Neural crest cell (in vitro differentiated cells): Measurements from ENCODE around the gene FBXL17. TPM values are rescaled to one million over a fixed set of nuclear protein-coding genes. Genes with fewer than 3 reads are reported as not detected.

Experiments
- DNase-seq: peaks from one replicate; pipeline ENCODE4 v3.0.0; 2021; ENCODE audit warnings: low read depth, mixed read lengths, low spot score
- H3K27ac Mint-ChIP-seq: one replicate; pipeline ENCODE4 v1.8.0; 2021; ENCODE audit warnings: mild to moderate bottlenecking, mixed read lengths; ENCODE audit not compliant: unreplicated experiment
- H3K27me3 Mint-ChIP-seq: 2 replicates; pipeline ENCODE4 v1.8.0; 2021; ENCODE audit warnings: low read depth, mild to moderate bottlenecking, mixed read lengths
- H3K36me3 Mint-ChIP-seq: 2 replicates; pipeline ENCODE4 v1.8.0; 2021; ENCODE audit warnings: low read depth, mild to moderate bottlenecking, mixed read lengths
- H3K4me1 Mint-ChIP-seq: 2 replicates; pipeline ENCODE4 v1.8.0; 2021; ENCODE audit warnings: mixed read lengths
- H3K4me3 Mint-ChIP-seq: one replicate; pipeline ENCODE4 v1.8.0; 2021; ENCODE audit warnings: mild to moderate bottlenecking, mixed read lengths
- H3K9me3 Mint-ChIP-seq: 2 replicates; pipeline ENCODE4 v1.8.0; 2021; ENCODE audit warnings: mixed read lengths
- total RNA-seq: library from RNA; stranded (reverse); gene quantifications from 2 replicates; pipeline ENCODE4 v1.2.1, GENCODE V29; 2021
- TF ChIP-seq, protein P1 (sequence below): fragments of 200-600 bp; sonication (generic); conservative IDR thresholded peaks from 2 replicates; pipeline ENCODE4 v1.5.0; 2021; ENCODE audit warnings: antibody characterized with exemption, mild to moderate bottlenecking

Gene FBXL17
- total RNA-seq, 1 donor from 2014 or later = 17.8 TPM

DNA sequence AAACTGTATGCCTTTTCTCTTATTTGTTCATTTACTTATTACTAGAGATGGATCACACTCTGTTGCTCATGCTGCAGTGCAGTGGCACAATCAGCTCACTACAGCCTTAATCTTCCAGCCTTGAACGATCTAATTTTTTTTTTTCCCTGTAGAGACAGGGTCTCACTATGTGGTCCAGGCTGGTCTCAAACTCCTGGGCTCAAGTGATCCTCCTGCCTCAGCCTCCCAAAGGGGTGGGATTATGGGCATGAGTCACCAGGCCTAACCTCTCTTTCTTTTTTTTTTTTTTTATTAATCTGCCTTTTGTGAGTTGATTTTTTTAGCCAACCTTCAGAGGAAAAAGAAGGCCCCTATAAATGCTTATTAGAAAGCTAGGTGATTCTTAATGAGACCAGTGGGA lies 303.0 kb downstream of the FBXL17 start:
- peaks cover 13% of the 10 kb centered on the region for H3K4me1 Mint-ChIP-seq
- no peak for DNase-seq
- peaks cover 3% of the 10 kb centered on the region for H3K9me3 Mint-ChIP-seq
- no peak overlapping the region for H3K4me3 Mint-ChIP-seq
- H3K36me3 Mint-ChIP-seq = peaks cover 6% of the 10 kb centered on the region
- TF ChIP-seq, protein P1, sequence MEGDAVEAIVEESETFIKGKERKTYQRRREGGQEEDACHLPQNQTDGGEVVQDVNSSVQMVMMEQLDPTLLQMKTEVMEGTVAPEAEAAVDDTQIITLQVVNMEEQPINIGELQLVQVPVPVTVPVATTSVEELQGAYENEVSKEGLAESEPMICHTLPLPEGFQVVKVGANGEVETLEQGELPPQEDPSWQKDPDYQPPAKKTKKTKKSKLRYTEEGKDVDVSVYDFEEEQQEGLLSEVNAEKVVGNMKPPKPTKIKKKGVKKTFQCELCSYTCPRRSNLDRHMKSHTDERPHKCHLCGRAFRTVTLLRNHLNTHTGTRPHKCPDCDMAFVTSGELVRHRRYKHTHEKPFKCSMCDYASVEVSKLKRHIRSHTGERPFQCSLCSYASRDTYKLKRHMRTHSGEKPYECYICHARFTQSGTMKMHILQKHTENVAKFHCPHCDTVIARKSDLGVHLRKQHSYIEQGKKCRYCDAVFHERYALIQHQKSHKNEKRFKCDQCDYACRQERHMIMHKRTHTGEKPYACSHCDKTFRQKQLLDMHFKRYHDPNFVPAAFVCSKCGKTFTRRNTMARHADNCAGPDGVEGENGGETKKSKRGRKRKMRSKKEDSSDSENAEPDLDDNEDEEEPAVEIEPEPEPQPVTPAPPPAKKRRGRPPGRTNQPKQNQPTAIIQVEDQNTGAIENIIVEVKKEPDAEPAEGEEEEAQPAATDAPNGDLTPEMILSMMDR = no peak
- H3K27me3 Mint-ChIP-seq = no peaks in the 10 kb centered on the region
- H3K27ac Mint-ChIP-seq = no peak overlapping the region

DNA sequence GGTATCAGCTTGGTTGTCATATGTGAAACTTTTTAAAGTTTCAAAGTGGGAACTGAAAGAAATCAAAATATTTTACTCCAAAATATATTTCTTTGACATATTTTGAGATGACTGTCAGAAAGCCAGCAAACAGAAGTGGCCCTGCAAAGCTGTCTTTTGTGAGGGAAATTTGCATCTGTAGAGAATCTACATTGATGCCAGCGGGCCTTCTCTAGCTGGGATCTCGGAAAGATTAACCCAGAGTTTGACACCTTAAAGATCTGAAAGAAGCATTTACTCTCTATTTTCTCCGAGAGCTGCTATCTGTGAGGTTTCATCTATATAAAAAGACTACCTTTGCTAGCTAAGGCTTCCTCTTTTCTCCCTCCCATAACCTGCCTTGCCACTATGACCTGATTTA lies 303.6 kb downstream of the FBXL17 start:
- H3K27ac Mint-ChIP-seq = no peak overlapping the region
- no peak overlapping the region for H3K4me3 Mint-ChIP-seq
- peaks cover 9% of the 10 kb centered on the region for H3K36me3 Mint-ChIP-seq
- DNase-seq = no peak
- no peaks in the 10 kb centered on the region for H3K27me3 Mint-ChIP-seq
- TF ChIP-seq, protein P1 = no peak
- peaks cover 9% of the 10 kb centered on the region for H3K4me1 Mint-ChIP-seq
- peaks cover 6% of the 10 kb centered on the region for H3K9me3 Mint-ChIP-seq

DNA sequence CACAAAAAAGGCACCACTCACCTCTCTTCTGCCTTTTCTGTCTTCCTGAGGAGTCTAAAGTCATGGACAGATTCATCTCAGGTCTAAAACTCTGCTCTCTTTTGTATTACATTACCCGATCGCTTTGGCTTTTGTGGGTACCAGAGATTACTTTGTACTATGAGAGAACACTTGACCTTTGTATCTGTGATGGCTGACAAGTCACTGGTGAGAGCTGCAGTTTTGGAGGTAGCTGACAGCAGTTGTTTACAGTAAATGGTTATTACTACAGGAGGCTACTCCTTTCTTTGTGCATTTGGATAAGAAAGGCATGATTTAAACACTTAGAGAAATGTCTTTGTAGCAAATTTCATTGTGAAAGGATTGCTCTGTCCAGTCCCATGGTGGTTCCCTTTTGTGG lies 307.3 kb downstream of the FBXL17 start:
- Mint-ChIP-seq H3K9me3 (peaks cover 4% of the 10 kb centered on the region), H3K36me3 (peaks cover 16% of the 10 kb centered on the region), H3K27ac (no peak overlapping the region), H3K27me3 (no peaks in the 10 kb centered on the region), H3K4me3 (no peak overlapping the region), H3K4me1 (peaks cover 4% of the 10 kb centered on the region)
- no peak for DNase-seq
- TF ChIP-seq, protein P1 = no peak

DNA sequence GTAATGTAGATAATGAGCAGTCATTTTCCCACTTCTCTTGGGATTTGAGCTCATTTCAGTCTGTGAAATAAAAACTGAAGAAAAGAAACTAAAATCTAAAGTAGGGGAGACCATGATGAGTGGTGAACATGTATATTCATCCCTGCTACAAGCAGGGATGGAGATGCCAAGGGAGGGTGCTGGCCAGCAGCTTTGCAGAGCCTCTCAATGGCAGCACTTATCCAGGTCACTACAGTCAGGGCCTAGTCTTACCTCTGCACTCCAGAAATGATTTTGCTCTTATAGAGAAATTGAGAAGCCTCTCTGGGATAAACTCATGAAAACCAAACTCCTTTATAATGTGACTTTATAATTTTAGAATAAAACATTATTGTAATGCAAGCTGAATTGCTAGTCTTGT lies 317.6 kb downstream of the FBXL17 start:
- Mint-ChIP-seq H3K36me3 (no peaks in the 10 kb centered on the region), H3K4me1 (no peaks in the 10 kb centered on the region), H3K27me3 (no peaks in the 10 kb centered on the region), H3K27ac (no peak overlapping the region), H3K4me3 (no peak overlapping the region), H3K9me3 (no peaks in the 10 kb centered on the region)
- no peak for DNase-seq
- TF ChIP-seq, protein P1 = no peak

DNA sequence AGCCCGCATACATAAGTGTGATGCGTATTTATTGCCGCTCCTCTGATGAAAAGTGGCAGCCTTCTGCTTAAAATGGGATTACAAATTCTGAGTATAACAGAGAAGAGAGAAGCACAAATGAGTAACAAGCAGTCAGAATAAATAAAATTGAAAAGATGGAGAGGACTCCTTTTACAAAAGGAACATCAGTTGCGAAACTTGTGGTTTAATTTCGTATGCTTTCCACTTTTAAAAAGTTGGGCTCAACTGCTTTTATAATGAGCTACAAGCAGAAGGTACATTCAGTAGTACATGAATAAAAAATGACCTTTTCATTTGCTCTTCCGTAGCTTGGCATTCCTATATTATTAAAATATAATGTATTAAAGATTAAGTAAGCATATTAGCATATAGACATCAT lies 320.0 kb downstream of the FBXL17 start:
- Mint-ChIP-seq H3K27me3 (no peaks in the 10 kb centered on the region), H3K9me3 (no peaks in the 10 kb centered on the region), H3K27ac (no peak overlapping the region), H3K36me3 (no peaks in the 10 kb centered on the region), H3K4me3 (no peak overlapping the region), H3K4me1 (peaks cover 3% of the 10 kb centered on the region)
- no peak for DNase-seq
- TF ChIP-seq, protein P1 = no peak

DNA sequence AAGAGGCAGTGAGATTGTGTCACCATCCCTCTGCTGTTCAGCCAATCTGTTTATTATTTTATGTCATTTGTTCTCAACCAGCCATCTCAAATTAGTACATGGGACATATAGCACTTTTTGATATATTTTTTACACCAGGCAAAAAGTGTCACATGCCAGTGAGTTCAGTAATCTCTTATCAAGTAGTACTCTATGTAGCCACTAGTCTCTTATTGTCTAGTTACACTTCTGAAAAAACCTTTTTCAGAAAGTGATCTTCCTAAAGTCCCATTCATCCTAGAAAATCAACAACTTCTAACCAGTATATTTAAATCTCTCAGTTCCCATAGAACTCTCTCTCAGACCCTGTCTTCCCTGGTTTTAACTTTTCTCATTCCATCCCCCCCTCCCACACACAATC lies 321.6 kb downstream of the FBXL17 start:
- Mint-ChIP-seq H3K27ac (no peak overlapping the region), H3K27me3 (no peaks in the 10 kb centered on the region), H3K9me3 (no peaks in the 10 kb centered on the region), H3K36me3 (no peaks in the 10 kb centered on the region), H3K4me1 (peaks cover 6% of the 10 kb centered on the region), H3K4me3 (no peak overlapping the region)
- DNase-seq = no peak
- TF ChIP-seq, protein P1 = no peak
